C1 segment of cervical spinal cord (tissue), 14 donors: ENCODE data around the gene MLN.

Source experiments
- DNase-seq, 14 donors: peaks; one replicate each; lab custom pipeline; 2025; lab: John Stamatoyannopoulos, UW

Gene MLN

GRCh38 chr6:33803571-33804053, at the start of gene MLN:
TSS of gene MLN (minus strand) at chr6:33804003. CDS start at chr6:33801163, 2,840 bp downstream.
- no peak for DNase-seq

GRCh38 chr6:33853026-33853425, 49.2 kb upstream of the MLN start:
- DNase-seq: no peak

- no peak for DNase-seq
Measured at GRCh38 chr6:33851959-33852358, 48.2 kb upstream of the MLN start.

GRCh38 chr6:33850869-33851541, 47.2 kb upstream of the MLN start:
- DNase-seq: peak in 1 of 14 donors; percentile 35

- DNase-seq: no peak
Measured at GRCh38 chr6:33850296-33850695, 46.5 kb upstream of the MLN start.

GRCh38 chr6:33849500-33850075, 45.8 kb upstream of the MLN start:
- no peak for DNase-seq

- no peak for DNase-seq
Measured at GRCh38 chr6:33848484-33848883, 44.7 kb upstream of the MLN start.

GRCh38 chr6:33847867-33848266, 44.1 kb upstream of the MLN start:
- DNase-seq: no peak

- DNase-seq: no peak
Measured at GRCh38 chr6:33847078-33847477, 43.3 kb upstream of the MLN start.

- no peak for DNase-seq
Measured at GRCh38 chr6:33846226-33846625, 42.4 kb upstream of the MLN start.

- no peak for DNase-seq
Measured at GRCh38 chr6:33845031-33845745, 41.4 kb upstream of the MLN start.

- DNase-seq: no peak
Measured at GRCh38 chr6:33843131-33844121, 39.6 kb upstream of the MLN start.

- no peak for DNase-seq
Measured at GRCh38 chr6:33841868-33842267, 38.1 kb upstream of the MLN start.

GRCh38 chr6:33841070-33841469, 37.3 kb upstream of the MLN start:
- DNase-seq: no peak

- DNase-seq: peak in 1 of 14 donors; percentile 9
Measured at GRCh38 chr6:33840048-33840926, 36.5 kb upstream of the MLN start.

- DNase-seq: no peak
Measured at GRCh38 chr6:33839399-33840047, 35.7 kb upstream of the MLN start.

GRCh38 chr6:33838983-33839382, 35.2 kb upstream of the MLN start:
- no peak for DNase-seq

- DNase-seq: no peak
Measured at GRCh38 chr6:33837971-33838665, 34.3 kb upstream of the MLN start.

GRCh38 chr6:33836806-33837469, 33.1 kb upstream of the MLN start:
- DNase-seq: no peak
